H4 (cell line): Measurements from ENCODE around the gene ETHE1. TPM values are rescaled to one million over a fixed set of nuclear protein-coding genes. Genes with fewer than 3 reads are reported as not detected.

ENCODE experiments used
- DNase-seq: peaks from one replicate; pipeline ENCODE4 v3.0.0-alpha.2; 2015; ENCODE audit warnings: low spot score
- total RNA-seq: library from RNA; depleted of rRNA; stranded (reverse); fragments of >200 nt; shearing (Covaris generic); gene quantifications from 2 replicates; pipeline ENCODE4 v1.2.3, GENCODE V29; 2014; rRNA removed

ETHE1 gene
- 33.6 and 50.4 TPM in 2 replicates for total RNA-seq

- no peak for DNase-seq
Measured at GRCh38 chr19:43526884-43527859, at the start of gene ETHE1. Gene ETHE1 (minus strand): TSS chr19:43527201. CDS start chr19:43527177, 24 bp downstream.

- DNase-seq = no peak
Measured at GRCh38 chr19:43575955-43576878, 49.2 kb upstream of the ETHE1 start.

- peak; percentile 99 for DNase-seq
Measured at GRCh38 chr19:43575156-43575950, 48.4 kb upstream of the ETHE1 start, which contains the start of the genes PINLYP and XRCC1. Gene PINLYP (plus strand): TSS chr19:43575801. CDS start chr19:43577192, 1,391 bp downstream. Gene XRCC1 (minus strand): TSS chr19:43575527. CDS start chr19:43575458, 69 bp downstream.

- peak; percentile 35 for DNase-seq
Measured at GRCh38 chr19:43574424-43575155, 47.6 kb upstream of the ETHE1 start.

GRCh38 chr19:43572171-43572588, 45.2 kb upstream of the ETHE1 start:
- no peak for DNase-seq

GRCh38 chr19:43570174-43570791, 43.3 kb upstream of the ETHE1 start:
- DNase-seq = no peak

- no peak for DNase-seq
Measured at GRCh38 chr19:43569657-43570056, 42.7 kb upstream of the ETHE1 start.

- no peak for DNase-seq
Measured at GRCh38 chr19:43564800-43565199, 37.8 kb upstream of the ETHE1 start.

- no peak for DNase-seq
Measured at GRCh38 chr19:43563816-43564457, 36.9 kb upstream of the ETHE1 start.

GRCh38 chr19:43562698-43563241, 35.8 kb upstream of the ETHE1 start:
- DNase-seq = peak; percentile 97

- no peak for DNase-seq
Measured at GRCh38 chr19:43562226-43562697, 35.3 kb upstream of the ETHE1 start.

- DNase-seq = no peak
Measured at GRCh38 chr19:43561139-43561970, 34.4 kb upstream of the ETHE1 start.

- DNase-seq = no peak
Measured at GRCh38 chr19:43560687-43561086, 33.7 kb upstream of the ETHE1 start.

- peak; percentile 59 for DNase-seq
Measured at GRCh38 chr19:43555185-43555770, 28.3 kb upstream of the ETHE1 start.

- no peak for DNase-seq
Measured at GRCh38 chr19:43554317-43554895, 27.4 kb upstream of the ETHE1 start.

GRCh38 chr19:43553656-43554055, 26.7 kb upstream of the ETHE1 start:
- DNase-seq = no peak

GRCh38 chr19:43552616-43553015, 25.6 kb upstream of the ETHE1 start:
- DNase-seq = no peak

- no peak for DNase-seq
Measured at GRCh38 chr19:43552198-43552450, 25.1 kb upstream of the ETHE1 start.
